HG03196 (cell line): ENCODE measurements around the gene RGS18.
"Not testable (repeated sequence)": the region's sequence is repeated elsewhere in the genome, so short reads cannot be mapped to it uniquely, and the experiment has no call there.

Experiments
- ATAC-seq: cut with Tn5 transposase; IDR thresholded peaks from one replicate; pipeline ENCODE4 v1.9.1; 2021; ENCODE audit not compliant: unreplicated experiment

RGS18 gene

DNA sequence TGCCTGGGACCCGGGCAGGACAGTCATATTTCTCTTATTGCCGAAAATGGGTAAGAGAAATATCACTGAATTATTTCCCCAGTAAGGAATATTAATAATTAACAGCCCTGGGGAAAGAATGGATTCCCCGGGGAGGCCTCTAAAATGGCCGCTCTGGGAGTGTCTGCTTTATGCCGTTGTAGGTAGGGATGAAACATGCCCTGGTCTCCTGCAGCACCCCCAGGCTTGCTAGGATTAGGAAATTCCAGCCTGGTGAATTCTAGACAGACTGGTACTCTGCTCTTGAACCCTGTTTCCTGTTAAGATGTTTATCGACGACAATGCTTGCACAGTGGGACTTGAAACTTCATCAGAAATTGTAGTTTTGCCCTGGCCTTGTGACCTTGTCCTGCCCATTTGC, 6.7 kb downstream of the RGS18 start:
- ATAC-seq, result not testable (repeated sequence)

DNA sequence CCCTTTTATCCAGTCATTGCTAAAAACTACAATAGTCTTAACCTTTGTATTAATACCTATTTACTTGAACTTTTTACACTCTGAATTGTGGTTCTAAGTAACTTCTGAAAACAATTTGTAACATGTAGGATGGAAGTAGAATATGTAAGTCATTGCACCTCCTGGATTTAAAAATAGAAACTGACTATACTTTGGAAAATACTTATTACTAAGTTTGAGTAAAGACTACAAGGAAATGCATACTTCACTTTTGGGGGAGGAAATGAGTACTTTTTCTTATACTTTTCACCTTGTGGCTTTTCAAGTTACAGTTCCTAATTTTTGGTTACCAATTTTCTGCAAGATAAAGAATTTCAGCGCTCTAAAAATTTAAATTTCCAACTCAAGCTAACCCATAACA, 8.7 kb downstream of the RGS18 start:
- ATAC-seq, result no peak

DNA sequence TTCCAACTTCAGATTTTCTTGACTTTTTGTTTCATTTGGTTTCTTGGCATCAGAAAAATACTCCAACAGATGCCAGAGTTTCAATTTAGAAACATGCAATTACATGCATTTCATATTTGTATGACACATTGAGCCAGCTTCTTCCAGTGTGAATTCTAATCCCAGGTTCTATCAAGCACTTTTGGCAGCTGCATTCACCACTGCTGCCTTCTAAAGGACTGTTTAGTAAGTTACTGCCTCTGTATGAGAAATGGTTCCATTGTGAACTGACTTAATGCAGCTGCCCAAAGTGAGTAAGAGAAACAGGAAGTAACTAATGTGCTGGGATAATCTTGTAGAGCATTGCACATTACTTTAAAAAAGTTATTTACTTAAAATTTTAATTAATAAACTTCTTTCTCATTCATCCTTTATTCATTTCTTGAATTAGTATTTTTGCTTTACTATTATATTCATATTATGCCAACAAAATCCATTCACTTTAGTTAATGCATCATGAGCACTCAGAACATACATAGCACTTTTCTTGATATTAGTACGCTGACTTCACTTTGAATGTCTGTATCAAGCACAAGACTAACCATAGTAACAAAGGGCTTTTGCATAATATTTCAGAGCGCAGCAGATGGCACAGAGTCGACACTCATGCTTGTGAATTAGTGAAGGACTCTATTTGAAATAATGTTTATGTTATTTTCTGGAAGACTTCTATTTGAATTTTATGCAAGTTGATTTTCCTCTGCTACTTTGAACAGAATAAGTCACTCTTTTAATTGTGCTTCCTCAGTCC, 9.8 kb downstream of the RGS18 start:
- no peak for ATAC-seq

DNA sequence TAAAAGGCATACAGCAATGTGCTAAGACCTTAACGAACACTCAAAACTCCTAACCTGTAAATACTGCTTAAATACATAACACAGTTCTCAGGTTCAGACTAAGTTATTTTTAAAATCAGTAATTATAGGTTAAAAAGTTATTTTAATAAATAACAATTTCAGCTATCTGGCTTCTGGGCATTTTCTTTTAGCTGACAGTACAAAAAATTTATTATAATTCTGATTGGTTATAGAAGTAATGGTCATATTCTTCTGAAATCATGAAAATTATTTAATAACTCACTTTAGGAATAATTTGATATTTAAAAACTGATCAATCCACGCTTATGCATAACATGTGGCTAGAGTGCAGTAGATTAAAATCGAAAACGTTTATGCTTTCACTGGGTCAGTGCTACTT, 10.7 kb downstream of the RGS18 start:
- ATAC-seq, result no peak

DNA sequence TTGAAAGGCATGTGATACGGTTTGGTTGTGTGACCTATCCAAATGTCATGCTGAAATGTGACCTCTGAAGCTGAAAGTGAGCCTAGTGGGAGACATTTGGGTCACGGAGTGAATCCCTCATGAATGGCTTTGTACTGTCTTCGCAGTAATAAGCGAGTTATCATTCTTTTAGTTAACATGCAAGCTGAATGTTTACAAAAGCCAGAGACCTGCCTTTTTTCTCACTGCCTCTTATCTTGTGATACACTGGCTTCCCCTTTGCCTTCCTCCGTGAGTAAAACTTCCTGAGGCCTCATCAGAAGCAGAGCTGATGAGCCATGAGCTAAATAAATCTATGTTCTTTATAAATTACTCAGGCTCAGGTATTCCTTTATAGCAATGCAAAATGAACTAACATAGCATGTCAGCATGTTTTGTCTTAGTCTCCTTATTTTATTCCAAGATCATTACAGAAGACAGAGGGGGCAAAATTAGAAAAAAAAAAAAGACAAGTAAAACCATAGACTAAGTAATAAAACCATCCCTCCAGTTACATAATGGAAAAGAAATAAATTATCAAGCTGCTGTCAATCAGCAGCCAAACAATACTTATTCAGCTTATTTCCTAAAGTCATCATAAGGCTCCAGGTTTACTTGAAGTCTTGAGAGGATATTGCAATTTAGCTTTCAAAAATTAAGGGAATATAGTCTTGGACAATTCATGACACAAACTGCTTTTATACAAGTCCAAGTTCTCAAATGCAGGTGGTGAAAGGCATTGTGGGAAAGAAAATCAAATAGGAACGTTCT, 12.1 kb downstream of the RGS18 start:
- ATAC-seq, result no peak

DNA sequence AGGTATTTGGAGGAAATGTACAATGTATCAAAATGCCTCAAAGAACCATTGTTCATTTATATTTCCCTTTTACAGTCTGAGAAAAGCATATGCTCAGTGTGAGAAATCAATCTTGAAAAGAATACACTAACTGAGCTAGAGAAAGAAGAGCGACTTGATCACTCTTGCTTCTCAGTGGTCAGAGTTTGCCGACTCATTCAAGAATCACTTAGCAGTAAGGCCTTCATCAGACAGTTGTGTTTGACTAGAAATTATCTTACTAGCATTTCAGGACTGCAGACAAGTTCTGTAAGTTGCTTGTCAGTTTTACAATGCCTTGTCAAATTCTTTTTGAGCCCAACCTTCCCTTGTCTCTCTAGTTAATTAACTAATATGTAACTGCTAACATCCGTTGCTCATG, 12.9 kb downstream of the RGS18 start:
- no peak for ATAC-seq

DNA sequence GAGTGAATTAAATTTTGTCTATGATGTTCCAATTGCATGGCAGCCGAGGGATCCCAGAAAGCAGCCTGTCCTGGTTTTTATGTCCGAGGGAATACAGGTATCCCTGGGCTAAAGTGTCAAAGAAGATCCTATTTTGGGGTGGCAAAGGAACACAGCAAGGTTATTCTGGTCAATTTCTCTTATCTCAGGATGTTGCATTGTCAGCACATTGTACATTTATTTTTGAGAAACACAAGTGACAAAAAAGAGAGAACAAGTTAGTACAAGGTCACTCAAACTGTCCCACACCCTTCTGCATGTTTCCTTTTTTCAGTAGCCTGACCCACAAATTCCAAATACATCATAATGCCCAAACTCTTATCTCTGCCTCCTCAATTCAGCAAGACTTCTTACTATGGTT, 17.7 kb downstream of the RGS18 start:
- no peak for ATAC-seq

DNA sequence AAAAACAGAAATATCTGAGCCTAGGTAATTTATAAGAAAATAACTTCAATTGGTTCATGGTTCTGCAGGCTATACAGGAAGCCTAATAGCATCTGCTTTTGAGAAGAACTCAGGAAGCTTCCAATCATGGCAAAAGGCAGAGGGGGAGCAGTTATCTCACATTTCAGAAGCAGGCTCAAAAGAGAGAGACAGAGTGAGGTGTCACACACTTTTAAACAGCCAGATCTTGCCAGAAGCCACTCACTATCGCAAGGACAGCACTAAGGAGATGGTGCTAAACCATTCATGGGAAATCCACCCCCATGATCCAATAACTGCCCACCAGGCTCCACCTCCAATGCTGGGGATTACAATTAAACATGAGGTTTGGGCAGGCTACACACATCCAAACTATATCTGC, 25.5 kb downstream of the RGS18 start:
- no peak for ATAC-seq

DNA sequence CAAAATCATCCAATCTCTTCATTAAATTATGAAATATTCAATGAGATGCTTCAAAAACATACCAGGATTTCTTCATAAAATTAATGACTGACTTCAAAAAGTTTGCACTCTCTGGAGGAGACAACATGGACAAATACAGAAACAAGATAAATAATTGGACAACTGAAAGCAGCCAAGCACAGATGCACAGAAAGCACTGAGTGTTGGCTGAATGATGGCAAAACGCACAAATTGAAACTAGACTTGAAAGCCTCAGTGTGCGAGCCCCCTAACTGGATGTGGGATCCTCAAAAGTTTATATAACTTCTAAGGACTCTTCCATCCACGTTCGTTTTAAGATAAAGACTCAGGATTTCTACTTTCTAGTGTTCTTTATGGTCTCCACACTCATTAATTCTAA, 27.9 kb downstream of the RGS18 start:
- no peak for ATAC-seq

DNA sequence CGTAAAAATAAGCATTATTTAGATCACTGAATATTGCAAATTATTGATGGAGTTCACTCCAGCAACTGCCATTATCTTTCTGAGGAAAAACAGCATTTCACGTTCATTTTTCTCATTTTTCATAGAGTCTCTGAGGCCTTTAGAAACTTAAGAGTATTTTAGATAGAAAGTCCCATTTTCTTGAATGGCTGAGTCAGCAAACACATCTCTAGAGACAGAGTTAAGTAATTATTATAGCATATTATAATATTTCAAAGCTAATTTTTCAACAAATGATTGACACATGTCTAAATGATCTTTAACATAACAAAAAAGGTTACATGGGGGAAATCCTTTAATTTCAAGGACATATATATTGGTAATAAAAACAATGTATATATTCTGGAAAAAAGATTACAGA, 31.8 kb downstream of the RGS18 start:
- ATAC-seq, result no peak

DNA sequence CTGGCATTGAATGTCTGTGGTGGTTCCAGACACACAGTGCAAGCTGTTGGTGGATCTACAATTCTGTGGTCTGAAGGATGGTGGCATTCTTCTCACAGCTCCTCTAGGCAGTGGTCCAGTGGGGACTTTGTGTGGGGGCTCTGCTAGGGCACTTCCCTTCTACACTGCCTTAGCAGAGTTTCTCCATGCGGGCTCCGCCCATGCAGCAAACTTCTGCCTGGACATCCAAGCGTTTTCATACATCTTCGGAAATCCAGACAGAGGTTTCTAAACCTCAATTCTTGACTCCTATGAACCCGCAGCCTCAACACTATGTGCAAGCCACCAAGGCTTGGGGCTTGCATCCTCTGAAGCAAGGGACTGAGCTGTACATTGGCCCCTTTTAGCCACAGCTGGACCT, 43.0 kb downstream of the RGS18 start:
- ATAC-seq, result no peak

DNA sequence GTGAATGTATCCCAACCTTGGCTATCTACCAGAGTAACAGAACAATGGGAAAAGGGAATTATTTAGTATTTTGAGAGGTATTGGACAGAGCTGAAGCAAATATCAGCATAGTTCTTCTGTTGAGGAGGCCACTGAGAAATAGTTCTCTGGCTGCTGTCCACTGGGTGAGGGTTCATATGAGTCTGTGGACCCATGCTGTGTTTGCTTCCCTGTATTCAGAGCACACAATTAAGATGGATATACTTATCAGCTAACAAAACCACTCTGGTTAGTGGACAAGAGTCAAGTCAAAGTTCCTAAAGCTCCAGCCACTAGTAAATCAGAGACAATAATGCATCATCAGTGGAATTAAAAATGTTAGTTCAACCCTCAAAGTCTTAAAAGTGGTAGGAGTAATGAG, 66.1 kb downstream of the RGS18 start:
- no peak for ATAC-seq

DNA sequence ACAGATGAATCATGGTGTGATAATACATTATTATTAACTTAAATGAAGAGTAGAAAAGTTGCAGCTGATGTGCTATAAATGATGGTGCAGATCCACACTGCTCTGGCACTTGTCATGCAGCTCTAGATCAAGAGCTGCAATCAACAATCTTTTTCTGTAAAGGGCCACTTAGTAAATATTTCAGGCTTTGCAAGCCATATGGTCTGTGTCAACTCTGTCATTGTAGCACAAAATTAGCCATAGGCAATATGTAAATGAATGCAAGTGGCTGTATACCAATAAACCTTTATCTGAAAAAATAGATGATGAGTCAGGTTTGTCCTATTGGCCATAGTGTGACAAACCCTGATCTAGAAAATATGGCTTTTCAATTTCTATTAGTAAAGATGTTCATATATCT, 66.6 kb downstream of the RGS18 start:
- no peak for ATAC-seq

DNA sequence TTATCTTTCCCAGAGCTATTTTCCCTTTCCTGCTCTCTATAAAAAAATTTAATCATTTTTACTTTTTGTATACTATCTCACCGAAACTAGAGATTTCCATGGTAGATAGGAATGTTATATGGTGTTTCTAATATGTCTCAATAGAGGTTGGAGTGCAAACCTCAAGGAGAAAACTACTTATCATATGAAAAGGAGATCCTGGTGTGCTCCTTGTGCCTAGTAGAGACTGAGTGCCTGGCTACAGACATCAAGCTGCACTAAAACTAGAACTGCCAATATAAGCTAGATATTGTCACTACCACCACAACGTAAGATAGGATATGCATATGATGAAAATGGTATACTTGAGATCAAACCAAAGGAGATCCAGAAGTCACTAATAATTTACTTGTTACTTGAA, 67.0 kb downstream of the RGS18 start:
- no peak for ATAC-seq

DNA sequence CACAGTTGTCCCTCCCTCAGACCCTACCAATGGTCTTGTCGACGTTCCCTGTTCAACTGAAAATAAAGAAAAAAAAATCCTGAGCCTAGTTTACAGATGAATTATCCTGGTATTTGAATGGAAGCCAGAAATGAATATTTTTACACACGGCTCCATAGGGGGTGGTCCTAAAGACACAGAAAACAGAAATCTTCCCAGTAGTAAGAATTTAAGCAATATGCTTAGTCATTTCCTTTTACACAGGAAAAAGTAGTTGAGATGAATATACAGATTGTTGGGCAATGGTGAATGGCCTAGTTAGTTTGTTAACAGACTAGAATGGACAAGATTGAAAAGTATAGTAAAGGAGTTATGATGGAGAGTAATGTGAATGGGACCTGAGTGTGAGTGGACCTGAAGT, 67.4 kb downstream of the RGS18 start:
- no peak for ATAC-seq

DNA sequence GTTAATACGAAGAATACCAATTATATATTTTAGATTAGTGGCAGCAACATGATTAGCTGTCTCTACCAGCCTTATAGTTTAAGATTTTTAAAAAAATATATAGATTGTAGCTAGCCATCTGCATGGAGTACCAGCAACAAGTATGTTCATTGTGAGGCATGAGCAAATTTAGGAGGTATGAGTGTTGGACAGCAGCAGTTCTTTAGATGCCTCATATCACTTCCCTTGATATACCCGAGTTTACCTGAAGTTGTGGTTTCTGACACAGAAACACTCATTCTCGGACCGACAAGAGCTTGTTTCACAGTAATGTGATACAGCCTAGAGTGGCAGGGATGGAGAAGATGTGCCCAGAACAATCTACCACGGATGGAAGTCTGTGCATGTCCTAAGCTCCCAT, 69.1 kb downstream of the RGS18 start:
- ATAC-seq, result no peak

DNA sequence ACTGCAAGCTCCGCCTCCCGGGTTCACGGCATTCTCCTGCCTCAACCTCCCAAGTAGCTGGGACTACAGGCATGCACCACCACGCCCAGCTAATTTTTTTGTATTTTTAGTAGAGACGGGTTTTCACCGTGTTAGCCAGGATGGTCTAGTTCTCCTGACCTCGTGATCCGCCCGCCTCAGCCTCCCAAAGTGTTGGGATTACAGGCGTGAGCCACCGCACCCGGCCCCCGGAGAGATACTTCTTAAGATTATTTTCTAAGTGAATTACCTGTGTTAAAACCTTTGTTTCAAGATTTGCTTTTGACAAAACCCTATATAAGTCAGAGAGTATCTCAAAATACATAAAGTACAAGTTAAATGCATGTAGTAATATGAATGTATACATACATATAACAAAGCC, 69.7 kb downstream of the RGS18 start:
- ATAC-seq, result not testable (repeated sequence)

DNA sequence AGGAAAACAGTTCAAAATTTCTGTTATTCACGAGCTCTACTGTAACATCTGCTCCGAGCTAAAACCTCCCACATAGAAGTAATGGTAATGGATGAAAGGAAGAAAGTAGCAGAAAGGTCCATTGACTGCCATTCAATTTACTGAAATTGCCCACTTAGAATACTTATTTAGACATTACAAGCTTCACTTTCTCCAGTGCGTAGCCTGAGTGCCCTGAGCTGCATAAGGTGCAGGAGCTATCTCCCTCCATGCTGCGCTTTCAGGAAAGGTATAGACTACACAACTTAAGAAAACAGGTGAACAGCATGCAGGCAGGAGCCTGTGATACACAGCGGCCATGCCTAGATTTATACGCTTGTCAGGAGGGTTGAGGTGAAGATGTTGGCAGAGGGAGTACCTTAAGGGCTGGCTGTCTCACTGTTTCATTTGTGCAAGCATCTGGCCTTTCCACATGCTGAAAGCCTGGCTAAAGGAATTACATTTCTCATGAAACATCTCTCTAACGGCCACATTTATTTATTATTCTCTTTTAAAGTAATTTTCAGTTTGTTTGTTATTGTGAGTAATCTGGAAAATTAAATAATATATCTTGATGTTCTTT, 74.7 kb downstream of the RGS18 start:
- ATAC-seq, result no peak

DNA sequence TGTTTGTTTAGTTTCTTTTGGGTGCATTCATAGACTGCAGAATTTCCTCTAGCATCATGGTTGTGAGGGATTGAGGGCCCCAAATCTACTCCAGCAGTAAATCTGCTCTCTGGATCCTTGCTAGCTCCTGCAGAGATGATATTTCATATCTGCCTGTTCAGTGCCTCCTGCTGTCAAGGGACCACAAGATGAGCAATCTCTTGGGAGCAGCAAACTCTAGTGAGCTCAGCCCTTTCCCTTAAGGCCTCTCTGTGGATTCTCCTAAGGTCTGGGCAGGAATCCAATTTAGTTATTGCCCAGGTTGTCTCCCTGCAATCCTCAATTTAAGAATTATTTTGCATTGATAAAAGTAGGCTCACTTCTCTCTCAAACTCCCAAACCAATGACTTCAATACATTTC, 76.9 kb downstream of the RGS18 start:
- no peak for ATAC-seq
